ENCODE results near the gene GRIK5. TPM values are rescaled to one million over a fixed set of nuclear protein-coding genes. Genes with fewer than 3 reads are reported as not detected.

The GRIK5 gene
- total and polyA plus RNA-seq, 2 of the 8 experiments (the other 6 are each of a cell fraction or from before 2014, with no cell fraction given): 17.8 to 42.9 TPM

- no peak for TF ChIP-seq CHD7 (IDR thresholded peaks at IDR 0.05; ENCODE audit: insufficient replicate concordance, low read length)
- TF ChIP-seq E2F6 (IDR thresholded peaks at IDR 0.05): no peak
- TF ChIP-seq ATF3 (IDR thresholded peaks at IDR 0.05; ENCODE audit: insufficient read depth, low read depth, low read length): no peak
- no peak for TF ChIP-seq SP2 (IDR thresholded peaks at IDR 0.05; ENCODE audit: low read length)
- no peak for TF ChIP-seq JUN (IDR thresholded peaks at IDR 0.05; ENCODE audit: low read depth, low read length)
- TF ChIP-seq POU5F1 (IDR thresholded peaks at IDR 0.05; ENCODE audit: low read depth, low read length): no peak
- no peak for TF ChIP-seq NRF1 (IDR thresholded peaks at IDR 0.05; ENCODE audit: low read depth, low read length)
Observed at GRCh38 chr19:42042455-42043170, 27.4 kb downstream of the GRIK5 start (continued).
